Breast epithelium (tissue), 4 donors: Measurements from ENCODE around the gene KRCC1. TPM values are rescaled to one million over a fixed set of nuclear protein-coding genes. Genes with fewer than 3 reads are reported as not detected.
"Not testable (repeated sequence)": the region's sequence is repeated elsewhere in the genome, so short reads cannot be mapped to it uniquely, and the experiment has no call there.

Experiments
- DNase-seq, 2 donors: peaks; one replicate each; pipeline ENCODE4 v3.0.0-alpha.2; 2019; ENCODE audit warnings: low spot score in 2 of 2
- H3K27ac ChIP-seq, 2 donors: fragments of 200-600 bp; sonication (generic) in 1 of 2; one replicate each; pipeline ENCODE4 v1.5.1; 2016 to 2019; ENCODE audit warnings: mild to moderate bottlenecking in 1 of 2
- H3K27me3 ChIP-seq, 2 donors: fragments of 200-600 bp; sonication (generic) in 1 of 2; one replicate each; pipeline versions ENCODE4 v1.5.1 to v1.6.0; 2017 to 2019; ENCODE audit warnings: control low read depth in 1 of 2, mild to moderate bottlenecking in 1 of 2
- H3K36me3 ChIP-seq: fragments of 200-600 bp; one replicate; pipeline ENCODE4 v1.5.1; 2019
- H3K4me1 ChIP-seq, 2 donors: fragments of 200-600 bp; sonication (generic); one replicate each; pipeline ENCODE4 v1.5.1; 2016 to 2019; ENCODE audit warnings: control low read depth in 1 of 2
- H3K4me3 ChIP-seq, 3 donors: fragments of 200-600 bp; sonication (generic); 1 replicate in 2 of 3; 2 replicates in 1 of 3; pipeline ENCODE4 v1.5.1; 2016 to 2019; ENCODE audit warnings: mild to moderate bottlenecking in 3 of 3, moderate library complexity in 2 of 3
- H3K9me3 ChIP-seq, 2 donors: fragments of 200-600 bp; sonication (generic) in 1 of 2; one replicate each; pipeline ENCODE4 v1.5.1; 2016 to 2019; ENCODE audit warnings: control low read depth in 1 of 2
- POLR2A ChIP-seq: fragments of 450-650 bp; IDR thresholded peaks from one replicate; pipeline ENCODE4 v1.6.1; 2016; ENCODE audit warnings: antibody characterized with exemption, mild to moderate bottlenecking, moderate library complexity
- POLR2AphosphoS5 ChIP-seq, 3 donors: sonication (generic); formaldehyde crosslinking; IDR thresholded peaks; one replicate each; pipeline ENCODE4 v1.6.1; 2017; ENCODE audit warnings: antibody characterized with exemption in 3 of 3
- intact Hi-C: fragments of 100-400 bp; cut with DNase I; formaldehyde crosslinking; loops from one replicate; pipeline ENCODE4 v1.15.1; 2023; ENCODE audit warnings: low total_unique reads
- total RNA-seq, 3 donors: library from RNA; depleted of rRNA; stranded (reverse); fragments of >200 nt; gene quantifications; one replicate each; pipeline ENCODE4 v1.1.0, GENCODE V29; 2016
- TF ChIP-seq, protein P1 (sequence below), 3 donors: fragments of 450-650 bp; IDR thresholded peaks; one replicate each; pipeline ENCODE4 v1.5.1; 2016 to 2017; ENCODE audit warnings: antibody characterized with exemption in 3 of 3, mild to moderate bottlenecking in 3 of 3, moderate library complexity in 3 of 3

The KRCC1 gene
- total RNA-seq, 3 donors from 2014 or later = 34.1 to 44.8 (median 39.2) TPM

DNA sequence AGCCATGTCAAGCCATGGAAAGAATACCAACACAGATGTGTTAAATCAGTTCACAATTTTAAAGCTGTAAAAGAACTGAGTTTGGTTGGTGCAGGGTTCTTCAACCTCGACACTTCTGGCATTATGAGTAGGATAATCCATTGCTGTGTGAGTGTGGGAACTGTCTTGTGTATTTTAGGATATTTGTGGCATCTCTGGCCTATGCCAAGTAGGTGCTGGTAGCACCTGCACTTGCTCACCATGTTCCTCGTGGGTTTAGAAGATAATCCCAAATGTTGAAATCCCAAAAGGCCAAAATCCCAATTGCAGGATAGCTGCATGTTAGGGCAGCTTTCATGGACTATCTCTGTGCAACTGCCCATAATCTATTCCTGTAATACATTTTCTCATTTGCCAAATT lies 3.8 kb downstream of the KRCC1 start:
- H3K27me3 ChIP-seq = no peaks in the 10 kb centered on the region
- H3K27ac ChIP-seq = peak overlapping the region in 1 of 2 donors; percentile 22
- no peak overlapping the region for H3K4me3 ChIP-seq
- intact Hi-C loops = no loop called here
- no peaks in the 10 kb centered on the region for H3K36me3 ChIP-seq
- no peaks in the 10 kb centered on the region for H3K9me3 ChIP-seq
- DNase-seq = no peak
- TF ChIP-seq POLR2AphosphoS5 (IDR thresholded peaks at IDR 0.05) = no peak
- TF ChIP-seq, protein P1, sequence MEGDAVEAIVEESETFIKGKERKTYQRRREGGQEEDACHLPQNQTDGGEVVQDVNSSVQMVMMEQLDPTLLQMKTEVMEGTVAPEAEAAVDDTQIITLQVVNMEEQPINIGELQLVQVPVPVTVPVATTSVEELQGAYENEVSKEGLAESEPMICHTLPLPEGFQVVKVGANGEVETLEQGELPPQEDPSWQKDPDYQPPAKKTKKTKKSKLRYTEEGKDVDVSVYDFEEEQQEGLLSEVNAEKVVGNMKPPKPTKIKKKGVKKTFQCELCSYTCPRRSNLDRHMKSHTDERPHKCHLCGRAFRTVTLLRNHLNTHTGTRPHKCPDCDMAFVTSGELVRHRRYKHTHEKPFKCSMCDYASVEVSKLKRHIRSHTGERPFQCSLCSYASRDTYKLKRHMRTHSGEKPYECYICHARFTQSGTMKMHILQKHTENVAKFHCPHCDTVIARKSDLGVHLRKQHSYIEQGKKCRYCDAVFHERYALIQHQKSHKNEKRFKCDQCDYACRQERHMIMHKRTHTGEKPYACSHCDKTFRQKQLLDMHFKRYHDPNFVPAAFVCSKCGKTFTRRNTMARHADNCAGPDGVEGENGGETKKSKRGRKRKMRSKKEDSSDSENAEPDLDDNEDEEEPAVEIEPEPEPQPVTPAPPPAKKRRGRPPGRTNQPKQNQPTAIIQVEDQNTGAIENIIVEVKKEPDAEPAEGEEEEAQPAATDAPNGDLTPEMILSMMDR (IDR thresholded peaks at IDR 0.05) = no peak
- TF ChIP-seq POLR2A = no peak
- H3K4me1 ChIP-seq = peaks cover 0 to 4% of the 10 kb centered on the region in 2 donors

DNA sequence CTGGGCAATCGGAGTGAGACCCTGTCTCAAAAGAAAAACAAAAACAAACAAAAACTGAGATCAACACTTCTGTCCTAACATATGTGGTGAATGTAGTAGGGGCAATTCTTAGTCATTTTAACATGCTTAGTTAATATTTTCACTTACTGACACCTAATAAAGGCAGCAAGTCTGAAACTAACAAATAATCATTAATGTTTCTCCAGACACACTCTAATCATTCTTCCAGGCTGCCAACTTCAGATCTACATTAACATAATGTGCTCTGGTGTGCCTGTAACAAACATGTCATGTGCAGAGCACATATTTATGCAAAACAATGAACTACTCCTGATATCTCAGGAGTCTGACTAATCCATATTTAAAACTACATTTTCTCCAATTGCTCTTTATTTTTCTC lies 6.0 kb downstream of the KRCC1 start:
- H3K9me3 ChIP-seq = no peaks in the 10 kb centered on the region
- no peak for DNase-seq
- TF ChIP-seq POLR2A (no peak), POLR2AphosphoS5 (IDR thresholded peaks at IDR 0.05) (no peak)
- H3K27me3 ChIP-seq = no peaks in the 10 kb centered on the region
- H3K4me3 ChIP-seq = no peak overlapping the region
- H3K27ac ChIP-seq = no peak overlapping the region
- peaks cover 0 to 4% of the 10 kb centered on the region in 2 donors for H3K4me1 ChIP-seq
- intact Hi-C loops = no loop called here
- H3K36me3 ChIP-seq = no peaks in the 10 kb centered on the region

DNA sequence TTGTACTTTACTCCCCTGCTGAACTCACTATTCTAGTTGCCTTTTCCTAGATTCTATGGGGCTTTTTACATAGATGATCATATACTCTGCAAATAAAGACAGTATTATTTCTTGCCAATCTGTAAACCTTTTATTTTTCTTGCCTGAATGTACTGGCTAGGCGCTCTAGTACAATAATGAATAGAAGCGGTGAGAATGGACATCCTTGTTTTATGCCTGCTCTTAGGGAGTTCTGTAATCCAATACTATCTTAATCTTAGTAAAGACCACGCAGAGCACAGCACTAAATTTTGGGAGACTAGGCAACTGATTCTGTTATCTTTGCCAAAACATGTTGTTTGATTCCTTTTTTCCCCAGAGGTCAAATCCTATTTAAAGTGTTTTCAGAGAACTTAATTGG lies 7.0 kb downstream of the KRCC1 start:
- Histone ChIP-seq H3K9me3 (no peaks in the 10 kb centered on the region), H3K36me3 (no peaks in the 10 kb centered on the region), H3K27ac (no peak overlapping the region), H3K4me1 (no peaks in the 10 kb centered on the region), H3K4me3 (no peak overlapping the region), H3K27me3 (no peaks in the 10 kb centered on the region)
- DNase-seq = no peak
- TF ChIP-seq, protein P1 (IDR thresholded peaks at IDR 0.05) = no peak
- TF ChIP-seq POLR2AphosphoS5 (IDR thresholded peaks at IDR 0.05) (no peak), POLR2A (no peak)
- intact Hi-C loops = no loop called here

DNA sequence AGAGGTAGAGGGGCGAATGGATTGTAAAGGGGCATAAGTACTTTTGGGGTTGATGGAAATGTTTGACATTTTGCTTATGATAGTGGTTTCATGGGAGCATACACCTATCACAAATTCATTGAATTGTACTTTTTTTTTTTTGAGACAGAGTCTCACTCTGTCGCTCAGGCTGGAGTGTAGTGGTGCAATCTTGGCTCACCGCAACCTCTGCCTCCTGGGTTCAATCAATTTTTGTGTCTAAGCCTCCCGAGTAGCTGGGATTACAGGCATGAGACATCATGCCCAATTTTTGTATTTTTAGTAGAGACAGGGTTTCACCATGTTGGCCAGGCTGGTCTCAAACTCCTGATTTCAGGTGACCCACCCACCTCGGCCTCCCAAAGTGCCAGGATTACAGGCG lies 10.0 kb downstream of the KRCC1 start:
- H3K4me3 ChIP-seq, H3K4me1 ChIP-seq, H3K9me3 ChIP-seq, DNase-seq, H3K27ac ChIP-seq, H3K27me3 ChIP-seq, intact Hi-C loops, H3K36me3 ChIP-seq: not testable (repeated sequence)

DNA sequence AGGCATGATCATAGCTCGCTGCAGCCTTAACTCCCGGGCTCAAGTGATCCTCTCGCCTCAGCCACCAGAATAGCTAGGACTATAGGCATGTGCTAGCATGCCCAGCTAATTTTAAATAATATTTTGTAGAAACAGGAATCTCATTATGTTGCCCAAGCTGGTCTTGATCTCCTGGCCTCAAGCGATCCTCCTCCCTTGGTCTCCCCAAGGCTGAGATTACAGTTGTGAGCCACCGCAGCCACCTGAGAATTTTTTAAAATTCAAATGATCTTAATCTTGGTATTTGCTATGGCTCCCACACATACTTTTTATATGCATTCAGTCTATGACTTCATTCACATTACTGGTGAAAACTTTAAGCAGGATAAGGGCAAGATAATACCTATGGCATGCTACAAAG lies 13.1 kb downstream of the KRCC1 start:
- Histone ChIP-seq H3K27ac (no peak overlapping the region), H3K36me3 (no peaks in the 10 kb centered on the region), H3K4me1 (no peaks in the 10 kb centered on the region), H3K4me3 (no peak overlapping the region), H3K9me3 (no peaks in the 10 kb centered on the region), H3K27me3 (no peaks in the 10 kb centered on the region)
- DNase-seq = no peak
- TF ChIP-seq POLR2A (no peak), POLR2AphosphoS5 (IDR thresholded peaks at IDR 0.05) (no peak)
- TF ChIP-seq, protein P1 (IDR thresholded peaks at IDR 0.05) = no peak
- intact Hi-C loops = no loop called here

DNA sequence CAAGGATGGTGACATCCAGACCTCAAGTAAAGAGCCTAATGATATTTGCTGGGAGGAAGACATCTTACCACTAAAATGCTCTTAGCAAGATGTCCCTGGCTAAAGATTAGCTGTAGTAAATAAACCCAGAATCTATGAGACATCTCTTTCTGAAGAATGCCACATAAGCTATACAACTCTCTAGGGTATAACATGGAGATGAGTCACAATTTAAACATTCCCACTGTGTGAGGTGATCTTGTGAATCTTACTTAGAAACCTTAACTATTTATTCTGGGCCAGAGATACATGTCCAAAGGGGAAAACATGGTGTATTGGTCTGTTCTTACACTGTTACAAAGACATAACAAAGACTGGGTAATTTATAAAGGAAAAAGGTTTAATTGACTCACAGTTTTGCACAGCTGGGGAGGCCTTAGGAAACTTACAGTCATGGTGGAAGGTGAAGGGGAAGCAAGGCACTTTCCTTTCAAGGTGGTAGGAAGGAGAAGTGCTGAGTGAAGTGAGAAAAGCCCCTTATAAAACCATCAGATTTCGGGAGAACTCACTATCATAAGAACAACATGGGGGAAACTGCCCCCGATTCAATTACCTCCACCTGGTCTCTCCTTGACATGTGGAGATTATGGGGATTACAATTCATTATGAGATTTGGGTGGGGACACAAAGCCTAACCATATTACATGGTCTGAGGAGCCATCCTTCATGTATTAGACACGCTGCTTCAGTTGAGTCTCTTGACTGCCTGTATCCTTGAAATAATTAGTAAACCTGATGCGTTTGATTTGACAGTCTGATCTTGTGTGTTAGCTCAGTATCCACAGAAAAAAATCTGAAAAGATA lies 17.1 kb downstream of the KRCC1 start:
- Histone ChIP-seq H3K27me3 (no peaks in the 10 kb centered on the region), H3K36me3 (no peaks in the 10 kb centered on the region), H3K9me3 (no peaks in the 10 kb centered on the region), H3K27ac (no peak overlapping the region), H3K4me3 (no peak overlapping the region), H3K4me1 (no peaks in the 10 kb centered on the region)
- no peak for DNase-seq
- TF ChIP-seq, protein P1 (IDR thresholded peaks at IDR 0.05) = no peak
- TF ChIP-seq POLR2A = no peak
- no peak for TF ChIP-seq POLR2AphosphoS5 (IDR thresholded peaks at IDR 0.05)
- intact Hi-C loops = no loop called here
